BJ (cell line): ENCODE measurements around the gene SF3B6. TPM values are rescaled to one million over a fixed set of nuclear protein-coding genes. Genes with fewer than 3 reads are reported as not detected.

Experiments
- CTCF ChIA-PET: fragments of 350-600 bp; formaldehyde crosslinking; extraction: SDS; loops from one replicate; lab custom pipeline; 2021; ENCODE audit warnings: antibody characterized with exemption, inconsistent platforms; lab: Yijun Ruan, JAX
- POLR2A ChIA-PET: fragments of 300-600 bp; sonication (Branson Sonifier 250); formaldehyde crosslinking; extraction: SDS; loops from one replicate; lab custom pipeline; 2021; ENCODE audit warnings: antibody characterized with exemption; lab: Charles Lee
- DNase-seq: peaks from one replicate; pipeline ENCODE4 v3.0.0-alpha.2; 2011; ENCODE audit warnings: low read depth
- H3K27me3 ChIP-seq: 2 replicates; pipeline ENCODE4 v1.6.0; 2011; ENCODE audit warnings: low read length; ENCODE audit not compliant: control insufficient read depth, insufficient read depth
- H3K36me3 ChIP-seq: 2 replicates; pipeline ENCODE4 v1.5.1; 2011; ENCODE audit warnings: low read length; ENCODE audit not compliant: control insufficient read depth, insufficient read depth
- H3K4me3 ChIP-seq: 2 replicates; pipeline ENCODE4 v1.5.1; 2011; ENCODE audit warnings: low read depth, mild to moderate bottlenecking, control low read depth, low read length
- polyA plus RNA-seq: library from polyadenylated mRNA; depleted of rRNA; stranded (reverse); fragments of >200 nt; gene quantifications from 2 replicates; pipeline ENCODE4 v1.2.3, GENCODE V29; 2011
- TF ChIP-seq, protein P1 (sequence below): IDR thresholded peaks from 2 replicates; pipeline ENCODE4 v1.5.1; 2011; ENCODE audit warnings: low read depth, mild to moderate bottlenecking, control low read depth, inconsistent platforms, low read length, moderate library complexity; ENCODE audit not compliant: insufficient read depth

The SF3B6 gene
- polyA plus RNA-seq, 1 experiment = 107 TPM

DNA sequence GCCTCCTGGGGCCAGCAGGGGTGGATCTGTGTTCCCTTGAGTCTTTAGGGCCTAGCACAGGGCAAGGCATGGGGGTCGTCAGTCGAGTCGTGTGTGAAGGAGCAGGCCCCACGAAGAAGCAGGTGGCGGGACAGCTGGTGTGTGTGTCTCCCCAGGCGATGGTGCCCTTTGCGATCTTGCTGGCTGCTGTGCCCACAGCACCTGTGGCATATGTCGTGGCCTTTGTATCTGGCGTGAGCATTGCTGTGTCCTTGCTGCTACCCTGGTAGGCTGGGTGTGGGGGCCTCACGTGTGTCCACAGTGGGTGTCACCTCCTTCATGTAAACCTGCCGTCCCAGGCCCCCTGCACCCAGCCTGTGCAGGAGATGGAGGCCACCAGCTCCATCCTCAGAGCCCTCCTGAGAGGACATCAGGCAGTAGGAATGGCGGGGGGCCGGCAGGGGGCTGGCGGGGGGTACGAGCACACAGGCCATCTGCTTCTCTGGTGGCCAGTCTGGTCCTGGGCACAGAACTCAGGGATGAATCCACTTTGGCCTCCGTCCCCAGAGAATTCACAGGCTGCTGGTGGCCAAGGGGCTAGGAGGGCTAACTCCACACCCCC, 53.1 kb downstream of the SF3B6 start:
- ChIA-PET CTCF (interaction anchor here (1.4 to 1.5 kb wide), 2 partner anchors 23 to 96 kb away, joined by 3 to 6 read pairs; partner anchors contain the start of gene ATAD2B), POLR2A (no interaction called here)
- TF ChIP-seq, protein P1, sequence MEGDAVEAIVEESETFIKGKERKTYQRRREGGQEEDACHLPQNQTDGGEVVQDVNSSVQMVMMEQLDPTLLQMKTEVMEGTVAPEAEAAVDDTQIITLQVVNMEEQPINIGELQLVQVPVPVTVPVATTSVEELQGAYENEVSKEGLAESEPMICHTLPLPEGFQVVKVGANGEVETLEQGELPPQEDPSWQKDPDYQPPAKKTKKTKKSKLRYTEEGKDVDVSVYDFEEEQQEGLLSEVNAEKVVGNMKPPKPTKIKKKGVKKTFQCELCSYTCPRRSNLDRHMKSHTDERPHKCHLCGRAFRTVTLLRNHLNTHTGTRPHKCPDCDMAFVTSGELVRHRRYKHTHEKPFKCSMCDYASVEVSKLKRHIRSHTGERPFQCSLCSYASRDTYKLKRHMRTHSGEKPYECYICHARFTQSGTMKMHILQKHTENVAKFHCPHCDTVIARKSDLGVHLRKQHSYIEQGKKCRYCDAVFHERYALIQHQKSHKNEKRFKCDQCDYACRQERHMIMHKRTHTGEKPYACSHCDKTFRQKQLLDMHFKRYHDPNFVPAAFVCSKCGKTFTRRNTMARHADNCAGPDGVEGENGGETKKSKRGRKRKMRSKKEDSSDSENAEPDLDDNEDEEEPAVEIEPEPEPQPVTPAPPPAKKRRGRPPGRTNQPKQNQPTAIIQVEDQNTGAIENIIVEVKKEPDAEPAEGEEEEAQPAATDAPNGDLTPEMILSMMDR = no peak

DNA sequence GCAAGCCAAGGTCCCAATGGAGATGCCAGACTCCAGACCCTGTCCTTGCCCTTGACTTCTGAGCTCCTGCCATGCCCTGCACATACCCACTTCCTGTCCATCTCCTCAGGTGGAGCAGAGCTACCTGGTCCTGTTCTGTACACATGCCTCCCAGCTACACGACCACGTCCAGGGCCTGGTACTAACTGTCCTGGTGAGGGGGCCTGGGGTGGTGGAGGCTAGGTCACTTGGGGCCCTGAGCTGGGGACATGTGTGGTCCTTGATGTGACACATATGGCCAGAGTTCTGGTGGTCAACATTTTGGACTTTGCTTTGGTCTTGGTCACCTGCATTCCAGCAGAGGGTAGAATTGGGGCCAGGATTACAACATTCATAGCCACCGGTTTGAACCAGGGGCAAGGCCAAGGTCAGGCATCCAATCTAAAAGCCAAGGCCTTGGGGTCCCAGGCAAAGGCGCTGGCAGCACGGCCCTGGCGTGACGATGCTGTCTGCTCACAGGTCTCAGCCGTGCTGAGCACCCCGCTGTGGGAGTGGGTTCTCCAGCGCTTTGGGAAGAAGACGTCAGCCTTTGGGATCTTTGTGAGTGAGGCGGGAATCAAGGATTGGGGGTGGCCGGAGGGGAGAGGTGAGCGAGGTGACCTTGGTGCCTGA, 53.7 kb downstream of the SF3B6 start:
- CTCF ChIA-PET = no interaction called here

More for the DNA sequence above, 53.1 kb downstream of the SF3B6 start:
- no peak for DNase-seq
- peaks cover 5% of the 10 kb centered on the region; the same call in 1 of the 2 replicates for H3K36me3 ChIP-seq
- no peaks in the 10 kb centered on the region for H3K27me3 ChIP-seq
- no peak overlapping the region for H3K4me3 ChIP-seq

DNA sequence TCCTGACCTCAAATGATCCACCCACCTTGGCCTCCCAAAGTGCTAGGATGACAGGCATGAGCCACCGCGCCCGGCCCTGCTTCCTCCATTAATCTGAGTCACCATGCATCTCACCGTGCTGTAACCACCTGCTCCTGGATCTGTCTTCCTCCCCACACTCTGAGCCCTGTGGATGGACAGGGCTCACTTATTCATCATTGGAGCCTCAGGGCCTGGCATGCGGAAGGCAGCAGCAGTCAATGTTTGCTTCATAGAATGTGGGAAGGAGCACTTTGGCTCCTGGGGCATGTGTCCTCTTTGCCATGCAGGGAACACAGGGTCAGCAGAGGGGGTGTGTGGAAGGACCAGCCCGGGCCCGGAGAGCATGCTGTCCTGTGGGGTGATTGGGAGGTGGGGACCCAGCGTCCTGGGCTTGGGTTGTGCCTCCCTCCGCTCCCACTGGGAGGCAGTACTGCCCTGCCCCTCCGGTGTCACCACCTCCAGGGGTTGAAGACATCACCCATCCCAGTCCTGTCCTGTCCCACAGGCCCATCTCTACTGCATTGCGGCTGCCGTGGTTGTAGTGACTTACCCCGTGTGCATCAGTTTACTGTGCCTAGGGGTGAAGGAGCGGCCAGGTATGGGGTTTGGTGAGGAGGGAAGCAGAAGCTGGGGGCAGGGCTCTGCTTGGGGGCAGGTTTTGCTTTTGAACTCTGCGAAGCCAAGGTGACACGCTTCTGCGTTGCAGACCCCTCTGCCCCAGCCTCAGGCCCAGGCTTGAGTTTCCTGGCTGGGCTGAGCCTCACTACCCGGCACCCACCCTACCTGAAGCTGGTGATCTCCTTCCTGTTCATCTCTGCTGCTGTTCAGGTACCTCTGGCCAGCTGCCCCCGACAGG, 54.8 kb downstream of the SF3B6 start:
- Histone ChIP-seq H3K4me3 (no peak overlapping the region), H3K27me3 (no peaks in the 10 kb centered on the region), H3K36me3 (peaks cover 5% of the 10 kb centered on the region; the same call in 1 of the 2 replicates)
- ChIA-PET POLR2A (no interaction called here), CTCF (interaction anchor here (0.6 kb wide), 1 partner anchor 151 kb away, joined by 4 read pairs; no protein-coding TSS in a partner anchor)
- DNase-seq = no peak
- TF ChIP-seq, protein P1 = peak; percentile 29

More for the DNA sequence above, 53.7 kb downstream of the SF3B6 start:
- no peak overlapping the region for H3K4me3 ChIP-seq
- H3K27me3 ChIP-seq = no peaks in the 10 kb centered on the region
- POLR2A ChIA-PET = no interaction called here
- TF ChIP-seq, protein P1 = no peak
- no peak for DNase-seq
- peaks cover 5% of the 10 kb centered on the region; the same call in 1 of the 2 replicates for H3K36me3 ChIP-seq

DNA sequence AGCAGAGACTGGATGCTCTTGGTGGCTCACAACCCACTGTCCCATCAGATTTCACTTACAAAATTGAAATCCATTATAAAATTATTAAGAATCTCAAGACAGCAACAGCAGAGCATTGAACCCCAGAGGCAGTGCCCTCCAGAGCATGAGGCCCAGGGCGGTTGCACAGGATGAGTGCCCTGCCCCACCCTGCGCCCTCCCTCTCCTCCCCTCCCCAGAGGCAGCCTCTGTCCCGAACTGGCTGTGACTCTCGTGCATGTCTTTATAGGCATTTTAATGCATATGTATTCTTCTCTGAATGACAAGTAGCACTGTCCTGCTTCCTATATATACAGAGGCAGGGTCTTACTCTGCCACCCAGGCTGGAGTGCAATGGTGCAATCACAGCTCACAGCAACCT, 55.9 kb downstream of the SF3B6 start:
- ChIA-PET POLR2A (no interaction called here), CTCF (no interaction called here)
- Histone ChIP-seq H3K36me3 (peaks cover 5% of the 10 kb centered on the region; the same call in 1 of the 2 replicates), H3K4me3 (no peak overlapping the region), H3K27me3 (no peaks in the 10 kb centered on the region)
- TF ChIP-seq, protein P1 = no peak
- no peak for DNase-seq

DNA sequence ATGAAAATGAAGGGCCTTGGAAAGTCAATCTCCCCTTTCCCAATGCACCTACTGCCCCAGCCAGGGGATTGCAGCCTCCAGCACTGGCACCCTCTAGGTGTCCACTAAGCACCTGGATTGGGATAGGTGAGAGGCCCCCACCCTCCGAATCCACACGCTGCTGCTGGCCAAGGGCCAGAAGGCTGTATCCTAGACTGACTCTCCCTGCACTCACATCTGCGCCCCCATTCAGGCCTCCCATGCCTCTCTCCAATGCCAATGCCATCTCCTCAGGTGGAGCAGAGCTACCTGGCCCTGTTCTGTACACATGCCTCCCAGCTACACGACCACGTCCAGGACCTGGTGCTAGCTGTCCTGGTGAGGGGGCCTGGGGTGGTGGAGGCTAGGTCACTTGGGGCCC, 56.4 kb downstream of the SF3B6 start:
- no peaks in the 10 kb centered on the region for H3K27me3 ChIP-seq
- TF ChIP-seq, protein P1 = no peak
- CTCF ChIA-PET = no interaction called here
- H3K4me3 ChIP-seq = no peak overlapping the region
- H3K36me3 ChIP-seq = peaks cover 3% of the 10 kb centered on the region; the same call in 1 of the 2 replicates
- DNase-seq = no peak
- POLR2A ChIA-PET = no interaction called here
